ENCODE measurements around the gene HYAL3. TPM values are rescaled to one million over a fixed set of nuclear protein-coding genes. Genes with fewer than 3 reads are reported as not detected.

Gene HYAL3
- total and polyA plus RNA-seq, 2 donors, result 2.5 TPM

DNA sequence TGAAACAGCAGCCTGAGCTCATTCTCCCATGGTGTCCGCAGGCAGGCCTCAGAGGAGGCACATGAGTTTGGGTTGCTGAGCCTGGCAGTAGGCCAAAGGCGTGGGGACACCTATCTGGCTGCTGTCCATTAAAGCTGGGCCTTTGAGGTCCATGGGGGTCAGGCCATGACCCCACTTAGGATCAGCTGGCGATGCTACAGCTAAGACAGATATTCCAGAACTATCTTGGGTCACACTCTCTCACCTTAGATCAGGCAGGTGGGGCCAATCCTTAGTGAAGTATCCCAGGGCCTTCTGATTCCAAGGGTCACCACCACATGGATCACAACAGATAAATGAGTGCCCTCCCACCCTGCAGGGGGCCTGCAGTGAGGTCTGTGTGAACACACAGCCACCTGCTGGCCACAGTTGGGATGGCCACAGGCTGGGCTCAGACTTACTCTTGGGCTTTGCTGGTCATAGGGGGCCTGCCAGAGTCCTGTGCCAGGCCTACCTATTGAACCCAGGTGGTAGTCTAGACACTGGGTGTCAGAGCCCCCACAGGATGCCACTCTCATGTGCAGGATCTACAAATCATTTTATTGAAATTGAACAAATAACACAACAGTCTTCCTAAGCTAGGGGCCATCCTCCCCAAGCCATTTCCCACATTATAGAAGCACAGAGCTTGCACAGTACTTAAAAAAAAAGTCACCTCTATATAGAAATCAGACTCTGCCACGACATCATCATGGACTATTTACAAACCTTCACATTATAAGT, 25.3 kb upstream of the HYAL3 start:
- 74% methylated on average over 4 of the region's 4 CpGs for WGBS
- Histone ChIP-seq H3K27ac (ENCODE audit: low read depth in 1 of 2, low read length in 1 of 2) (peak overlapping the region in 1 of 2 donors; percentile 37), H3K36me3 (ENCODE audit: control insufficient read depth in 2 of 2, insufficient read depth in 2 of 2, low read length in 1 of 2) (peaks cover 19 to 23% of the 10 kb centered on the region in 2 donors), H3K27me3 (ENCODE audit: control insufficient read depth in 2 of 2, insufficient read depth in 1 of 2, low read length in 1 of 2) (no peaks in the 10 kb centered on the region), H3K4me3 (ENCODE audit: low read length in 2 of 2) (no peak overlapping the region), H3K4me1 (ENCODE audit: control insufficient read depth in 2 of 2, insufficient read depth in 2 of 2, low read length in 2 of 2) (peaks cover 14 to 40% of the 10 kb centered on the region in 2 donors), H3K9me3 (ENCODE audit: control insufficient read depth in 2 of 2, insufficient read depth in 1 of 2, low read length in 1 of 2) (peaks cover 0 to 4% of the 10 kb centered on the region in 2 donors)
- peak in 2 of 9 donors; percentile 60 to 61 for DNase-seq (ENCODE audit: low read depth in 6 of 9, low spot score in 9 of 9)

DNA sequence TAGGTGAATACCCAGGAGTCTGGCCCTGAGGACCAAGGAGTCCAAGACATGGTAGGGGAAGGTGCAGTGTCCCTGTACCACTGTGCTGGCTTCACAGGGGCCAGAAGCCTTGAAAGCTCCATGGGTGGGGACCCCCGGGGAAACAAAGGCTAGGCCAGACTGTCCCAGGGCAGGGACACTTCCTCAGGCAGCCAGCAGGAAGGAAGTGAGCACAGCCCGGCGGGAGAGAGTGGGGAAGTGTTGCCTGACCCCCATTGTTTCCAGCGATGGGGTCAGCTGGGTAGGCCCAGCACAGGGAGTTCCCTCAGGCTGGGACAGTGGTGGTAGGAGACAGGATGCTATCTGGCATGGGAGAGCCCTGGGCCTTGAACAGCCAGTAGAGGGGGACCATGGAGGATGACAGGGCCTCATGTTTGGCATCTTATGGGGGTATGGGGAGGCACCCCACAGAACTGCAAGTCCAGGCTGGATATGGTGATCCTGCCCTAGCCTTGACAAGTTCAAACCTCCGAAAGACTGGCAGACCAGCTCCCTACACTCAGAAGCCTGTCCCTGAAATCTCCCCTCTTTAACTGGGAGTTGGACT, 24.5 kb upstream of the HYAL3 start:
- WGBS, result 82% methylated on average over 5 of the region's 5 CpGs
- Histone ChIP-seq H3K27me3 (ENCODE audit: control insufficient read depth in 2 of 2, insufficient read depth in 1 of 2, low read length in 1 of 2) (no peaks in the 10 kb centered on the region), H3K9me3 (ENCODE audit: control insufficient read depth in 2 of 2, insufficient read depth in 1 of 2, low read length in 1 of 2) (peaks cover 0 to 4% of the 10 kb centered on the region in 2 donors), H3K27ac (ENCODE audit: low read depth in 1 of 2, low read length in 1 of 2) (peak overlapping the region in 1 of 2 donors; percentile 37), H3K36me3 (ENCODE audit: control insufficient read depth in 2 of 2, insufficient read depth in 2 of 2, low read length in 1 of 2) (peaks cover 18 to 20% of the 10 kb centered on the region in 2 donors), H3K4me1 (ENCODE audit: control insufficient read depth in 2 of 2, insufficient read depth in 2 of 2, low read length in 2 of 2) (peaks cover 14 to 46% of the 10 kb centered on the region in 2 donors), H3K4me3 (ENCODE audit: low read length in 2 of 2) (no peak overlapping the region)
- no peak for DNase-seq (ENCODE audit: low read depth in 6 of 9, low spot score in 9 of 9)

GRCh38 chr3:50323092-50323600, 23.9 kb upstream of the HYAL3 start:
- Histone ChIP-seq H3K9me3 (ENCODE audit: control insufficient read depth in 2 of 2, insufficient read depth in 1 of 2, low read length in 1 of 2) (peaks cover 0 to 2% of the 10 kb centered on the region in 2 donors), H3K27me3 (ENCODE audit: control insufficient read depth in 2 of 2, insufficient read depth in 1 of 2, low read length in 1 of 2) (no peaks in the 10 kb centered on the region), H3K36me3 (ENCODE audit: control insufficient read depth in 2 of 2, insufficient read depth in 2 of 2, low read length in 1 of 2) (peaks cover 18 to 20% of the 10 kb centered on the region in 2 donors), H3K27ac (ENCODE audit: low read depth in 1 of 2, low read length in 1 of 2) (peak overlapping the region in 1 of 2 donors; percentile 22), H3K4me3 (ENCODE audit: low read length in 2 of 2) (no peak overlapping the region), H3K4me1 (ENCODE audit: control insufficient read depth in 2 of 2, insufficient read depth in 2 of 2, low read length in 2 of 2) (peaks cover 14 to 40% of the 10 kb centered on the region in 2 donors)
- 82% methylated on average over 4 of the region's 4 CpGs for WGBS
- no peak for DNase-seq (ENCODE audit: low read depth in 6 of 9, low spot score in 9 of 9)

DNA sequence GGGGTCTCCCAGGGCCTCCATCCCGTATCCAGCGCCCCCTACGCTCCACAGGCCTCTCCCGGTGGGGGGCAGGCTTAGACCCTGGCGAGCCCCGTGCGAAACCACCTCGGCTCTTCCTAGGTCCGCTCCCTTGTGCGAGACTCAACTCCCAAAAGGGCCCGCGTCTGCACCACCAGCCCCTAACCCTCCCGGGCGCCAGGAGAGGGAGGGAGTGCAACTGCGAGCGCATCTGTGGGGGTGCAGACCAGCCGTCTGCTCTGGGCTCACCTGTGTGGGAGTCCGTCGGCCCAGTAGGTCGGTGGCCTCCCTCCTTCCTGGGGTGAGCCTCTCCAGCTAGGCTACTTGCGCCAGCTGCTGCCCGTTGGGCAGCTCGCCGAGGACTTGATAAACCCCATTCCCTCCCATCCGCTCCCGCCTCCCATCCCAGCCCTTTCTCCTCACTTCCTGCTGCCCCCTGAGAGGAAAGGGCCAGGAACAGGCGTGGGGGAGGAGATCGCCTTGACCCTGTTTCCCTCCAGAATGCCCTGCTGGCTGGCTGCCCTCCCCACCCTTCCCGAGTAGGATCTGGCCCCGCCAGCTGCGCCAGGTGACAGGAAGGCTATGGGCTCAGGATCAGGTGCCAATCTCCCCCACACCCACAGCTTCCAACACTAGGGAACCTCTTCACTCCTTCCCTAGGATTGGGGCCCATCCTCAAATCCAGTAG, 23.3 kb upstream of the HYAL3 start, which contains the start of gene HYAL2:
Gene HYAL2, minus strand, starts transcription at position 360 of the 706 bp plus-strand sequence. CDS start 2,256 bp downstream, outside the sequence.
- Histone ChIP-seq H3K27ac (ENCODE audit: low read depth in 1 of 2, low read length in 1 of 2) (peak within 1 kb of the TSS in 1 of 2 donors; percentile 80), H3K9me3 (ENCODE audit: control insufficient read depth in 2 of 2, insufficient read depth in 1 of 2, low read length in 1 of 2) (no peaks in the 10 kb centered on the region), H3K4me3 (ENCODE audit: low read length in 2 of 2) (peak within 1 kb of the TSS; percentile 71 to 75), H3K4me1 (ENCODE audit: control insufficient read depth in 2 of 2, insufficient read depth in 2 of 2, low read length in 2 of 2) (peaks cover 14 to 38% of the 10 kb centered on the region in 2 donors), H3K27me3 (ENCODE audit: control insufficient read depth in 2 of 2, insufficient read depth in 1 of 2, low read length in 1 of 2) (no peaks in the 10 kb centered on the region), H3K36me3 (ENCODE audit: control insufficient read depth in 2 of 2, insufficient read depth in 2 of 2, low read length in 1 of 2) (peaks cover 18 to 20% of the 10 kb centered on the region in 2 donors)
- no peak for DNase-seq (ENCODE audit: low read depth in 6 of 9, low spot score in 9 of 9)
- WGBS, result 83% methylated on average over 31 of the region's 31 CpGs

DNA sequence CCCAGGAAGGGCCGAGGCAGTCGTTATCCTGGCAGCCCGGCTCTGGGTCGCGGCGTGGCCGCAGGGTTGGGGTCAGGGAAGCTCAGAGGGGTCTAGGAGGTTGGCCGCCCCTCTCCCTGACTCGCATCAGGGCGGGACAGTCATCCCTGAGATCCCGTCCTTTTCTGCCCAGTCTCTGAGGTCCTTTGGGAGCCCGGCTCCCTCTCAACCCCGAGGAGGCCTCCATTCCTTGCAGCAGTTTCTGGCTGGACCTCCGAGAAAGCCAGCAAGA, 22.8 kb upstream of the HYAL3 start:
- Histone ChIP-seq H3K36me3 (ENCODE audit: control insufficient read depth in 2 of 2, insufficient read depth in 2 of 2, low read length in 1 of 2) (peaks cover 18 to 20% of the 10 kb centered on the region in 2 donors), H3K27me3 (ENCODE audit: control insufficient read depth in 2 of 2, insufficient read depth in 1 of 2, low read length in 1 of 2) (no peaks in the 10 kb centered on the region), H3K4me3 (ENCODE audit: low read length in 2 of 2) (peak overlapping the region; percentile 71 to 75), H3K4me1 (ENCODE audit: control insufficient read depth in 2 of 2, insufficient read depth in 2 of 2, low read length in 2 of 2) (peaks cover 9 to 33% of the 10 kb centered on the region in 2 donors), H3K27ac (ENCODE audit: low read depth in 1 of 2, low read length in 1 of 2) (no peak overlapping the region), H3K9me3 (ENCODE audit: control insufficient read depth in 2 of 2, insufficient read depth in 1 of 2, low read length in 1 of 2) (no peaks in the 10 kb centered on the region)
- WGBS, result 56% methylated on average over 14 of the region's 14 CpGs
- DNase-seq (ENCODE audit: low read depth in 6 of 9, low spot score in 9 of 9), result no peak

GRCh38 chr3:50321336-50322114, 22.3 kb upstream of the HYAL3 start:
- DNase-seq (ENCODE audit: low read depth in 6 of 9, low spot score in 9 of 9), result peak in 7 of 9 donors; percentile 76 to 93 (median 81)
- H3K27me3 ChIP-seq (ENCODE audit: control insufficient read depth in 2 of 2, insufficient read depth in 1 of 2, low read length in 1 of 2), result no peaks in the 10 kb centered on the region
- peaks cover 8 to 30% of the 10 kb centered on the region in 2 donors for H3K4me1 ChIP-seq (ENCODE audit: control insufficient read depth in 2 of 2, insufficient read depth in 2 of 2, low read length in 2 of 2)
- WGBS, result 2% methylated on average over 59 of the region's 59 CpGs
- peaks cover 18 to 20% of the 10 kb centered on the region in 2 donors for H3K36me3 ChIP-seq (ENCODE audit: control insufficient read depth in 2 of 2, insufficient read depth in 2 of 2, low read length in 1 of 2)
- H3K4me3 ChIP-seq (ENCODE audit: low read length in 2 of 2), result peak overlapping the region; percentile 71 to 75
- H3K9me3 ChIP-seq (ENCODE audit: control insufficient read depth in 2 of 2, insufficient read depth in 1 of 2, low read length in 1 of 2), result no peaks in the 10 kb centered on the region
- H3K27ac ChIP-seq (ENCODE audit: low read depth in 1 of 2, low read length in 1 of 2), result peak overlapping the region; percentile 44 to 80

DNA sequence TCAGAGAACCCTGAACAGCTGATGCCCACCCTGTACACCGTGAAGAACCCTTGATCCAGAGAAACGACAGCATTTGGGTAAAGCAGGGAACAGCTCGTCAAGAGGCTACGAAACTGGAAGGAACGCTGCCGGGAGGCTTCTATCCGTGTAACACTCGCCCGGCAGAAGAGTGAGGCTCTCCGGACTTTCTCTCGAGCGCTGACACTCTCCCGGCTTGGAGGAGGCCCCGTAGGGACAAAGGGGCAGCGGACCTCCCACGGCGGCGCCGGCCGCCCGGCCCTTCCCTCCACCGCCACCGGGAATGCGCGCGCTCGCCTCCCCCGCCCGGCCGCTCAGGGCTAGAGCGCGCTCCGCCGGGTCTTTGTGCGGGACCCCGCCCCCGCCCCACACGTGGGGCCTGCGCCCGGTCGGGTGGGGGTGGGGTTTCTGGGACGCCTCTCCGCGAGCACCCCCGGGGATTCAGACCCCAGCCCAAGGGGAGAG, 21.7 kb upstream of the HYAL3 start:
- under 1% methylated on average over 45 of the region's 45 CpGs for WGBS
- Histone ChIP-seq H3K27ac (ENCODE audit: low read depth in 1 of 2, low read length in 1 of 2) (peak overlapping the region in 1 of 2 donors; percentile 44), H3K4me3 (ENCODE audit: low read length in 2 of 2) (peak overlapping the region; percentile 71 to 75), H3K27me3 (ENCODE audit: control insufficient read depth in 2 of 2, insufficient read depth in 1 of 2, low read length in 1 of 2) (no peaks in the 10 kb centered on the region), H3K9me3 (ENCODE audit: control insufficient read depth in 2 of 2, insufficient read depth in 1 of 2, low read length in 1 of 2) (no peaks in the 10 kb centered on the region), H3K4me1 (ENCODE audit: control insufficient read depth in 2 of 2, insufficient read depth in 2 of 2, low read length in 2 of 2) (peaks cover 8 to 30% of the 10 kb centered on the region in 2 donors), H3K36me3 (ENCODE audit: control insufficient read depth in 2 of 2, insufficient read depth in 2 of 2, low read length in 1 of 2) (peaks cover 13 to 14% of the 10 kb centered on the region in 2 donors)
- DNase-seq (ENCODE audit: low read depth in 6 of 9, low spot score in 9 of 9), result peak in 6 of 9 donors; percentile 67 to 86 (median 78)

GRCh38 chr3:50319894-50320625, 20.9 kb upstream of the HYAL3 start:
- H3K36me3 ChIP-seq (ENCODE audit: control insufficient read depth in 2 of 2, insufficient read depth in 2 of 2, low read length in 1 of 2), result peaks cover 5 to 7% of the 10 kb centered on the region in 2 donors
- no peak for DNase-seq (ENCODE audit: low read depth in 6 of 9, low spot score in 9 of 9)
- H3K27ac ChIP-seq (ENCODE audit: low read depth in 1 of 2, low read length in 1 of 2), result no peak overlapping the region
- H3K4me3 ChIP-seq (ENCODE audit: low read length in 2 of 2), result peak overlapping the region; percentile 71 to 75
- H3K4me1 ChIP-seq (ENCODE audit: control insufficient read depth in 2 of 2, insufficient read depth in 2 of 2, low read length in 2 of 2), result peaks cover 8 to 30% of the 10 kb centered on the region in 2 donors
- H3K9me3 ChIP-seq (ENCODE audit: control insufficient read depth in 2 of 2, insufficient read depth in 1 of 2, low read length in 1 of 2), result no peaks in the 10 kb centered on the region
- H3K27me3 ChIP-seq (ENCODE audit: control insufficient read depth in 2 of 2, insufficient read depth in 1 of 2, low read length in 1 of 2), result no peaks in the 10 kb centered on the region
- WGBS, result 98% methylated on average over 29 of the region's 29 CpGs

Data from thymus (tissue), 11 donors.